ENCODE results near the gene GIPC2.

The GIPC2 gene

DNA sequence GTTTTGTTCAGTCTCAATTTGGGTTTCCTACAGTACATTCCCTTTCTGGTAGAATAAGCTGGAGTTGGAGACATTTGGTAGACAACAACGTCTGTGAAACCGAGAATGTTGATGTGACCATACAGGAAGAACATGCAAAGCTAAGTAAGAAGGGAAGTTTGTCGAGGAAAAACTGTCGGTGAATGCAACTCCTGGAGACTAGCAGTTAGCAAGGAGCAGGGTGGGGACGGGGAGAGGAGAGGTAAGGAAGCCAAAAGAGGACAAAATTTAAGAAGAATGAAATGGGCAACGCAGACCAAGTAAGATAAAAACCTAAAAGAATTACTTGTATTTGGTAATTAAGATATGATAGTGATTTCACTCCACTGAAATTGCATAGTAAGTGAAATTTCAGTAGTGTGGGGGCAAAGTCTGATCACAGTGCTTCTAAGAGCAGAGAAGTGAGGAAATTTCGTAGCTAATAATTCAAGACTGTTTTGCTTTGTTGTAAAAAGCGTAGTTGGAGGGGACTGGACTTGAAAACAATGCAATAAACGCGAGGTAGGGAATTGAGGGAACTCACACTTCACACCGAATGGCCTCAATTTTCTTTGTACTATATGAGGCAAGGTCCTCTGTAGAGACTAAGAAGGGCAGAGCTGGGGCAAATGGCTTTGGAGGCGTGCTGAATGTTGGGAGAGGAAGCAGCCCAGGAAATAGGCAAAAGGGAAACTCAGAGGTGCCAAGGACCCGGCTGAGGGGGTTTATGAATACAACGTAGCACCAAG, 787 bp upstream of the GIPC2 start:
- TF ChIP-seq USF1 (IDR thresholded peaks at IDR 0.05) = no peak
- TF ChIP-seq TEAD4 (IDR thresholded peaks at IDR 0.05) = no peak
- TF ChIP-seq RAD21 (IDR thresholded peaks at IDR 0.05; ENCODE audit: low read depth) = no peak
- no peak for TF ChIP-seq EGR1 (IDR thresholded peaks at IDR 0.05)
- TF ChIP-seq, protein P1, sequence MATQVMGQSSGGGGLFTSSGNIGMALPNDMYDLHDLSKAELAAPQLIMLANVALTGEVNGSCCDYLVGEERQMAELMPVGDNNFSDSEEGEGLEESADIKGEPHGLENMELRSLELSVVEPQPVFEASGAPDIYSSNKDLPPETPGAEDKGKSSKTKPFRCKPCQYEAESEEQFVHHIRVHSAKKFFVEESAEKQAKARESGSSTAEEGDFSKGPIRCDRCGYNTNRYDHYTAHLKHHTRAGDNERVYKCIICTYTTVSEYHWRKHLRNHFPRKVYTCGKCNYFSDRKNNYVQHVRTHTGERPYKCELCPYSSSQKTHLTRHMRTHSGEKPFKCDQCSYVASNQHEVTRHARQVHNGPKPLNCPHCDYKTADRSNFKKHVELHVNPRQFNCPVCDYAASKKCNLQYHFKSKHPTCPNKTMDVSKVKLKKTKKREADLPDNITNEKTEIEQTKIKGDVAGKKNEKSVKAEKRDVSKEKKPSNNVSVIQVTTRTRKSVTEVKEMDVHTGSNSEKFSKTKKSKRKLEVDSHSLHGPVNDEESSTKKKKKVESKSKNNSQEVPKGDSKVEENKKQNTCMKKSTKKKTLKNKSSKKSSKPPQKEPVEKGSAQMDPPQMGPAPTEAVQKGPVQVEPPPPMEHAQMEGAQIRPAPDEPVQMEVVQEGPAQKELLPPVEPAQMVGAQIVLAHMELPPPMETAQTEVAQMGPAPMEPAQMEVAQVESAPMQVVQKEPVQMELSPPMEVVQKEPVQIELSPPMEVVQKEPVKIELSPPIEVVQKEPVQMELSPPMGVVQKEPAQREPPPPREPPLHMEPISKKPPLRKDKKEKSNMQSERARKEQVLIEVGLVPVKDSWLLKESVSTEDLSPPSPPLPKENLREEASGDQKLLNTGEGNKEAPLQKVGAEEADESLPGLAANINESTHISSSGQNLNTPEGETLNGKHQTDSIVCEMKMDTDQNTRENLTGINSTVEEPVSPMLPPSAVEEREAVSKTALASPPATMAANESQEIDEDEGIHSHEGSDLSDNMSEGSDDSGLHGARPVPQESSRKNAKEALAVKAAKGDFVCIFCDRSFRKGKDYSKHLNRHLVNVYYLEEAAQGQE (IDR thresholded peaks at IDR 0.05; ENCODE audit: low read depth) = no peak
- no peak for TF ChIP-seq ZBTB7A (IDR thresholded peaks at IDR 0.05; ENCODE audit: low read depth)
- TF ChIP-seq TCF12 (IDR thresholded peaks at IDR 0.05; ENCODE audit: low read depth) = no peak
- no peak for TF ChIP-seq CEBPB (IDR thresholded peaks at IDR 0.05)
- no peak for TF ChIP-seq FOXM1 (IDR thresholded peaks at IDR 0.05; ENCODE audit: borderline replicate concordance, low read depth)
- TF ChIP-seq NFIC (IDR thresholded peaks at IDR 0.05) = no peak
- TF ChIP-seq MAX (IDR thresholded peaks at IDR 0.05) = no peak

- TF ChIP-seq YY1 (IDR thresholded peaks at IDR 0.05; ENCODE audit: low read depth) = no peak
- no peak for TF ChIP-seq CREB1 (IDR thresholded peaks at IDR 0.05; ENCODE audit: low read depth)
- no peak for TF ChIP-seq TEAD4 (IDR thresholded peaks at IDR 0.05)
- TF ChIP-seq USF1 (IDR thresholded peaks at IDR 0.05) = no peak
- no peak for TF ChIP-seq EGR1 (IDR thresholded peaks at IDR 0.05)
- TF ChIP-seq, protein P1 (IDR thresholded peaks at IDR 0.05; ENCODE audit: low read depth) = no peak
- no peak for TF ChIP-seq TCF12 (IDR thresholded peaks at IDR 0.05; ENCODE audit: low read depth)
- no peak for TF ChIP-seq CEBPB (IDR thresholded peaks at IDR 0.05)
- TF ChIP-seq NFIC (IDR thresholded peaks at IDR 0.05) = no peak
- TF ChIP-seq RAD21 (IDR thresholded peaks at IDR 0.05; ENCODE audit: low read depth) = no peak
- no peak for TF ChIP-seq EP300 (IDR thresholded peaks at IDR 0.05; ENCODE audit: borderline replicate concordance)
- TF ChIP-seq ZBTB7A (IDR thresholded peaks at IDR 0.05; ENCODE audit: low read depth) = no peak
- TF ChIP-seq TAF1 (IDR thresholded peaks at IDR 0.05; ENCODE audit: low read depth) = no peak
- TF ChIP-seq FOXM1 (IDR thresholded peaks at IDR 0.05; ENCODE audit: borderline replicate concordance, low read depth) = no peak
- TF ChIP-seq MAX (IDR thresholded peaks at IDR 0.05) = no peak
These were observed 222 bp upstream of the GIPC2 start for GRCh38 chr1:78045563-78045925.

DNA sequence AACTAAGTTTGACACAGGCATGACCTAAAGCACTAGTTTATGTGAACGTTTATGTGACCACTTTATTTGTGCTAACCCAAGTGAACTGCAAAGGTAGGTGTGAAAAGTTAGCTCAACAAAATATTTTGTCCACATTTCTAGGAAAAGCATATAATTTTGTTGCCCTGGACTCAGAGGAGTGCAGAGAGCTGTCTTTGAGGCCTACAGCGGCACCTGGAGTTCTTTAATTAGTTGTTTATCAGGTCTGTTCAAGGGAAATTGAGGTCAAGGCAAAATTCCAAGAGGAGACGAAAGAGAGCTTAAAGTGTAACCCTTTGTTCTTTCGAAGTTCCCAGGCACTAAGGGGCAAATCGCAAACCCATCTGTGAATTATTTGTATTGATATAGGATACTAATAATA, 1.3 kb downstream of the GIPC2 start:
- TF ChIP-seq USF1 (IDR thresholded peaks at IDR 0.05) (no peak), FOXM1 (IDR thresholded peaks at IDR 0.05; ENCODE audit: borderline replicate concordance, low read depth) (no peak), CEBPB (IDR thresholded peaks at IDR 0.05) (no peak), RAD21 (IDR thresholded peaks at IDR 0.05; ENCODE audit: low read depth) (no peak), TAF1 (IDR thresholded peaks at IDR 0.05; ENCODE audit: low read depth) (no peak), MAX (IDR thresholded peaks at IDR 0.05) (no peak), YY1 (IDR thresholded peaks at IDR 0.05; ENCODE audit: low read depth) (no peak), TEAD4 (IDR thresholded peaks at IDR 0.05) (no peak), ZBTB7A (IDR thresholded peaks at IDR 0.05; ENCODE audit: low read depth) (no peak), EP300 (IDR thresholded peaks at IDR 0.05; ENCODE audit: borderline replicate concordance) (no peak), NFIC (IDR thresholded peaks at IDR 0.05) (no peak), EGR1 (IDR thresholded peaks at IDR 0.05) (no peak), TCF12 (IDR thresholded peaks at IDR 0.05; ENCODE audit: low read depth) (no peak), CREB1 (IDR thresholded peaks at IDR 0.05; ENCODE audit: low read depth) (no peak)
- TF ChIP-seq, protein P1 (IDR thresholded peaks at IDR 0.05; ENCODE audit: low read depth) = no peak
